H1 (cell line): ENCODE results near the gene ITPKB. TPM values are rescaled to one million over a fixed set of nuclear protein-coding genes. Genes with fewer than 3 reads are reported as not detected.

Experiments used
- CHD7 ChIP-seq: fragments of 300-600 bp; sonication (generic); IDR thresholded peaks from 2 replicates; pipeline ENCODE4 v1.7.1; 2012; ENCODE audit warnings: low read length, moderate library complexity, mild to moderate bottlenecking, inconsistent platforms; ENCODE audit not compliant: insufficient replicate concordance
- HDAC6 ChIP-seq: IDR thresholded peaks from one replicate; pipeline ENCODE4 v1.7.1; 2012; ENCODE audit warnings: low read depth, mild to moderate bottlenecking, inconsistent platforms, low read length, moderate library complexity
- polyA plus RNA-seq, 7 experiments: library from polyadenylated mRNA; depleted of rRNA in 3 of 7; stranded (reverse) in 5 of 7; unstranded in 2 of 7; fragments of >200 nt in 5 of 7; fragments of 200-250 nt in 2 of 7; gene quantifications; 1 replicate in 5 of 7; 2 replicates in 1 of 7; 4 replicates in 1 of 7; pipeline versions ENCODE4 v1.2.1 to v1.2.3, GENCODE V29; 2011 to 2013; ENCODE audit warnings: missing spikeins in 2 of 7, mixed read lengths in 2 of 7
- total RNA-seq: library from RNA; stranded (reverse); fragmentation: NEBNext Ultra II Directional; extraction: Animal tissue kit (Norgen Biotek cat#: 25700); gene quantifications from 2 replicates; pipeline ENCODE4 v1.2.1, GENCODE V29; 2021

ITPKB gene
- total and polyA plus RNA-seq, 2 of the 8 experiments (the other 6 are each of a cell fraction or from before 2014, with no cell fraction given) = 1.7 to 4.8 TPM

DNA sequence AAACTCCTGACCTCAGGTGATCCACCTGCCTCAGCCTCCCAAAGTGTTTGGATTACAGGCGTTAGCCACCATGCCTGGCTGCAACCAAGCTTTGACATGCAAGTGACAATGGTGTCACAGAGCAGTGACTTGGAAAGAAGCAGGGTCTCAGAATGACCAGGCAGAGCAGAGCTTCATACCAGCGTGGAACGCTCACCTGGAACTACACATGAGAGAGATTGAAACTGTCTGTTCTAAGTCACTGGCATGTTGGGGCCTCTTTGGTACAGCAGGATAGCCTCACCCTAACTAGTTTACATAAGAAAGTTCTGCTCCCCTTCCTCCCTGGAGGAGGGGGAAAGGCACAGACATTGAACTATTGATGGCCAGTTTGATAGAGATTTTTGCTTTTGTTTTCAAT, 47.5 kb upstream of the ITPKB start (continued):
- TF ChIP-seq CHD7 = no peak
- TF ChIP-seq HDAC6 = no peak
